D721Med (cell line): ENCODE measurements around the gene ODC1.

Source experiments
- DNase-seq: peaks from one replicate; pipeline ENCODE4 v3.0.0; 2011; ENCODE audit warnings: low spot score; ENCODE audit not compliant: insufficient read length
- FAIRE-seq: peaks from 2 replicates; lab custom pipeline; 2011; peaks lifted over from hg19 to GRCh38; lab: Jason Lieb, UNC
- CTCF ChIP-seq: IDR thresholded peaks from 2 replicates; pipeline ENCODE4 v1.5.1; 2012; ENCODE audit warnings: mild to moderate bottlenecking, control low read depth; ENCODE audit not compliant: insufficient read depth; ENCODE audit errors: missing control alignments

Gene ODC1

GRCh38 chr2:10404324-10405143, 43.6 kb downstream of the ODC1 start:
- FAIRE-seq: no peak
- TF ChIP-seq CTCF: no peak

GRCh38 chr2:10402653-10403215, 45.4 kb downstream of the ODC1 start:
- no peak for TF ChIP-seq CTCF
- FAIRE-seq (no peak), DNase-seq (no peak)

More at GRCh38 chr2:10404324-10405143, 43.6 kb downstream of the ODC1 start:
- DNase-seq: no peak

DNA sequence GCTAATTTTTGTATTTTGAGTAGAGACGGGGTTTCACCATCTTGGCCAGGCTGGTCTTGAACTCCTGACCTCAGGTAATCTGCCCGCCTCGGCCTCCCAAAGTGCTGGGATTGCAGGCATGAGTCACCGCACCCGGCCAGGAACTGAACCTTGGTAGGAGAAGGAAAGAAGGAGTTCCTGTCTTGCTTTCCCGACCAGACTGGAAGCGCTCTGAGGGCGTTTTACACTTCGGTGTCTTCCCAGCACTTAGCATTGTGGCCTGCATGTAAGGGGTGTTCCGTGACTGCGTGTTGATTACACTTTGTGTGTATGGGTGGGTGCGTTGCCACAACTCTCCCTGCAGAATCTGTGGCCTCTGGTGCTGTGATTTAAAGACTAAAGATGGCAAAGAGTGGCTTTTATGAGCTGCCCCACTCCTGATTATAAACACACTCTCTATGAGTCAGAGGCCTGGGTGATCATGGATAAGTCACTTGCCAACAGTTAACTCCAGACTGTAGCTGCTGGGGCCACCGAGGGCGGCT, 46.0 kb downstream of the ODC1 start:
- FAIRE-seq (no peak), DNase-seq (no peak)
- no peak for TF ChIP-seq CTCF

GRCh38 chr2:10400978-10401951, 46.9 kb downstream of the ODC1 start:
- no peak for TF ChIP-seq CTCF
- DNase-seq (no peak), FAIRE-seq (no peak)

DNA sequence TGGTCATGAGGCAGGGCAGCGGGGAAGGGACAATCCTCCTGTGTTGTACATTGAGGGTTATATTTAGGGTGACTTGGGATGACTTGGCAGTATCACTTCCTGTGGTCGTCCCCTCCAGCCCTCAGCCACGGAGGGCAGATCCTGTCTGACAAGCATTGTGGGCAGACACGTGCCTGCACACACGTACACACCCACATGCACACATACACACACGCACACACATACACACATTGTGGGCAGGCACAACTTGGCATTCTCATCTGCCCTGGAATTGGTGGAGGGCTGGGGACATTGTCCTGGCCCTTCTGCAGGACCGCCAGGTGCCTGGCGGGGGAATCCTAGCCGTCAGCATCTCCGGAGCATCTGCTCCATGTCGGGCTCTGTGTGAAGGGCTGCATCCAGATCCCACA, 47.6 kb downstream of the ODC1 start:
- DNase-seq (no peak), FAIRE-seq (no peak)
- no peak for TF ChIP-seq CTCF

GRCh38 chr2:10400002-10400401, 48.1 kb downstream of the ODC1 start:
- FAIRE-seq (no peak), DNase-seq (no peak)
- no peak for TF ChIP-seq CTCF
